SK-N-MC (cell line): ENCODE data around the gene ZDHHC15.

Experiments
- EZH2 ChIP-seq: fragments of 200-600 bp; sonication (generic); IDR thresholded peaks from one replicate; pipeline ENCODE4 v1.6.1; 2017; ENCODE audit warnings: antibody characterized with exemption
- POLR2AphosphoS5 ChIP-seq: IDR thresholded peaks from 2 replicates; pipeline ENCODE4 v1.6.1; 2012; ENCODE audit warnings: mild to moderate bottlenecking, low read depth, low read length, borderline replicate concordance

DNA sequence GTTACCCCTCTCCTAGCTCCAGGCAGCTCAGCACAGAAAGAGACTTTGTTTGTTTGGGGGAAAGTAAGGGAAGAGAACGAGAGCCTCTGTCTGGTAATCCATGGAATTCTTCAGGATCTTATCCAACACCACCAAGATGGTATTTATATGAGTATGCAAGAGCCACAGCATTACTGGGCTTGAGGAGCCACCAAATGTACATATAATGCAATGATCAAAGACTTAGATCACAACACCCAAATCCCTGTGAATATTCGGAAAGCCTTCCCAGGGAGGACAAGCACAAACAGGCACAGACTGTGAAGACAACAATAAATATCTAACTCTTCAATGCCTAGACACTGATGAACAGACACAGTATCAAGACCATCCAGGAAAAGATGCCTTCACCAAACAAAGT, 132.4 kb downstream of the ZDHHC15 start:
- TF ChIP-seq EZH2 (no peak), POLR2AphosphoS5 (no peak)
